BE2C (cell line): ENCODE measurements around the gene ST8SIA3.

Experiments
- DNase-seq: peaks from one replicate; pipeline ENCODE4 v3.0.0-alpha.2; 2020
- H3K27me3 ChIP-seq: fragments of 250-450 bp; sonication (Bioruptor Pico); 2 replicates; pipeline ENCODE4 v1.5.1; 2020; ENCODE audit warnings: mild to moderate bottlenecking
- H3K36me3 ChIP-seq: fragments of 250-450 bp; sonication (Bioruptor Pico); 2 replicates; pipeline ENCODE4 v1.5.1; 2020; ENCODE audit warnings: mild to moderate bottlenecking
- H3K4me1 ChIP-seq: fragments of 250-450 bp; sonication (Bioruptor Pico); 2 replicates; pipeline ENCODE4 v1.5.1; 2020
- H3K4me3 ChIP-seq: 2 replicates; pipeline ENCODE4 v1.5.1; 2011; ENCODE audit warnings: low read depth, low read length
- H3K9me3 ChIP-seq: fragments of 250-450 bp; sonication (Bioruptor Pico); 2 replicates; pipeline ENCODE4 v1.5.1; 2020
- TF ChIP-seq, protein P1 (sequence below): IDR thresholded peaks from 2 replicates; pipeline ENCODE4 v1.5.1; 2012; ENCODE audit warnings: mild to moderate bottlenecking, low read depth, low read length

Gene ST8SIA3

DNA sequence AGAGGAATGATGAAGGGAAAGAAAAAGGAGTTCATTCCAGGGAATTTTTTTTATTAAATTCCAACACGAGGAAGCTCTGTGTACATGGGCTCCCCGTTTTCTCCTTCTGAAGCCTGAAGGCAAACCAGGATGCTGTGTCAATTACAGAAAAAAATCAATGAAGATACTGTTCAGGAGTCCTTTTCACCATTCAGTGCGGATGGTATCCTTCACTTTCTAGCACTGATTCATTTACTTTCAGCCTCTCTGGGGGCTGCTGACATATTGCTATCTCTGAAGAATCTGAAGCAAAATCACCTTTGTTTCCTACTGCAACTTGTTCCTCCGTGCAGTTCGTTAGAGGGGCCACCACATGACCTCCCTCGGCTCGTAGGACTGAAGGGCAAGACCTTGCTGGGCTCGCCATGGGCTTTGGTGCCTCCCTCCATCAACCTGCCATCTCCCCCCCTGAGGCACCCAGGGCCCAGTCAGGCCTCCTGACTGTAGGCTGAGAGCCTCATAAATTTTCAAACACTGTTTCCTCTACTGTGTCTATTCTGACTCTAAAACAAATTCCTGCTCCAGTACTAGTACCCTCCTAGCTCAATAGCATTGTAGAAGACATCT is 25.5 kb upstream of the ST8SIA3 start:
- Histone ChIP-seq H3K4me3 (no peak overlapping the region), H3K27me3 (no peaks in the 10 kb centered on the region), H3K4me1 (no peaks in the 10 kb centered on the region), H3K9me3 (no peaks in the 10 kb centered on the region), H3K36me3 (no peaks in the 10 kb centered on the region)
- DNase-seq, result no peak
- TF ChIP-seq, protein P1, sequence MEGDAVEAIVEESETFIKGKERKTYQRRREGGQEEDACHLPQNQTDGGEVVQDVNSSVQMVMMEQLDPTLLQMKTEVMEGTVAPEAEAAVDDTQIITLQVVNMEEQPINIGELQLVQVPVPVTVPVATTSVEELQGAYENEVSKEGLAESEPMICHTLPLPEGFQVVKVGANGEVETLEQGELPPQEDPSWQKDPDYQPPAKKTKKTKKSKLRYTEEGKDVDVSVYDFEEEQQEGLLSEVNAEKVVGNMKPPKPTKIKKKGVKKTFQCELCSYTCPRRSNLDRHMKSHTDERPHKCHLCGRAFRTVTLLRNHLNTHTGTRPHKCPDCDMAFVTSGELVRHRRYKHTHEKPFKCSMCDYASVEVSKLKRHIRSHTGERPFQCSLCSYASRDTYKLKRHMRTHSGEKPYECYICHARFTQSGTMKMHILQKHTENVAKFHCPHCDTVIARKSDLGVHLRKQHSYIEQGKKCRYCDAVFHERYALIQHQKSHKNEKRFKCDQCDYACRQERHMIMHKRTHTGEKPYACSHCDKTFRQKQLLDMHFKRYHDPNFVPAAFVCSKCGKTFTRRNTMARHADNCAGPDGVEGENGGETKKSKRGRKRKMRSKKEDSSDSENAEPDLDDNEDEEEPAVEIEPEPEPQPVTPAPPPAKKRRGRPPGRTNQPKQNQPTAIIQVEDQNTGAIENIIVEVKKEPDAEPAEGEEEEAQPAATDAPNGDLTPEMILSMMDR, result no peak

- H3K36me3 ChIP-seq, result no peaks in the 10 kb centered on the region
- H3K4me1 ChIP-seq, result no peaks in the 10 kb centered on the region
- H3K9me3 ChIP-seq, result no peaks in the 10 kb centered on the region
- H3K27me3 ChIP-seq, result no peaks in the 10 kb centered on the region
- DNase-seq, result no peak
- TF ChIP-seq, protein P1, result no peak
- no peak overlapping the region for H3K4me3 ChIP-seq
Observed at GRCh38 chr18:57328665-57329064, 23.7 kb upstream of the ST8SIA3 start.

DNA sequence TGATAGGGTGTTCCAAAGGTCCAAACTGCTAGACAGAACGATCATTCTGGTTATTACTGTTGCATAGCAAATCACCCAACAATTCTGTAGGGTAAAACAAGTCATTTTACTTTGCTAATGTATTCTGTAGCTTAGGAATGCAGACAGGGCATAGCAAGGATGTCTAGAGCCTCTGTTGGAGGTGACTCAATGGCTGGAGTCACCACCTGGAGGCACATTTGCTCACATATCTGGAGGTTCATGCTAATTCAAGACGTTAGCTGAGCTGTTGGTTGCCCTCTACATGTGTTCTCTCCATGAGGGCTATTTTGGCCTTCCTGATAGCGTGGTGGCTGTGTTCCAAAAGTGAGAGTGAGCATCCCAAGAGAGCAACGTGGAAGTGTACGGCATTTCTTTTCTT is 22.5 kb upstream of the ST8SIA3 start:
- TF ChIP-seq, protein P1, result no peak
- Histone ChIP-seq H3K4me3 (no peak overlapping the region), H3K9me3 (no peaks in the 10 kb centered on the region), H3K4me1 (no peaks in the 10 kb centered on the region), H3K27me3 (no peaks in the 10 kb centered on the region), H3K36me3 (no peaks in the 10 kb centered on the region)
- no peak for DNase-seq

DNA sequence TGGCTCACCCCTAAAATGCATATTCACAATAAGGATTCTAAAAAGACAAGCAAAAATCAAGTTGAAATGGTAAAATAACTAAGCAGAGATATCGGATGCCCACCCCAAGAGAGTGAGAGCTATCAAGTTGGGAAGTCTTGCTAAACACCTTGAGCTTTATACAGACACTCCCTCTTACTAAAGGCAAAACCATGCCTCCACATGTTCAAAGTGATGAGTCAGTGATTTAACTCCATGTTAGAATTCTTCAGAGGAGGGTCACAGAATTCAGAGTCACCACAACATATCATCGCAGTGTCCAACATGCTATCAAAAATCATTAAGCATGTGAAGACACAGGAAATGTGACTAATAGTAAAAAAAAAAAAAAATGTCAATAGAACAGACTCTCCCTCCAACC is 20.6 kb upstream of the ST8SIA3 start:
- Histone ChIP-seq H3K4me3 (no peak overlapping the region), H3K36me3 (no peaks in the 10 kb centered on the region), H3K4me1 (no peaks in the 10 kb centered on the region), H3K9me3 (no peaks in the 10 kb centered on the region), H3K27me3 (no peaks in the 10 kb centered on the region)
- DNase-seq, result no peak
- TF ChIP-seq, protein P1, result no peak

- Histone ChIP-seq H3K27me3 (no peaks in the 10 kb centered on the region), H3K4me1 (no peaks in the 10 kb centered on the region), H3K36me3 (no peaks in the 10 kb centered on the region), H3K9me3 (no peaks in the 10 kb centered on the region), H3K4me3 (no peak overlapping the region)
- TF ChIP-seq, protein P1, result no peak
- DNase-seq, result no peak
Observed at GRCh38 chr18:57333940-57334339, 18.4 kb upstream of the ST8SIA3 start.

DNA sequence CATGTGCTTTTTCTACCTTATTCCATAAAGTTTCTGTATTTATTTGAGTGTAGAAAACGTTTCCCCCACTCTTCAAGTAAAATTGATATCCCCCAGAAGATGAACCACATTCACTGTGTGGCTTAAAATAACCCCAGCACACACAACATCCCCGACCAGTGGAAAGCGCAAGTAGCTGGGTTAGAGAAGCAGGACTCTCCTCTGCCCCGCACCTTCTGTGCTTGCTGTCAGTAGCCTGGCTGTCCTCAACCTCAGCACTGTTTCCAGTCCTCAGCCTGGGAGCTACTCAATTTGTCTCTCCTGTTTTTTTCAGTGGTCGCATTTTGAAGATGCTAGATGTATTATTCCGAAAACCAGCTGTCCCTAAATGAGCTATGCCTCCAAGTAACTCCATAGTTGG is 18.0 kb upstream of the ST8SIA3 start:
- Histone ChIP-seq H3K4me1 (no peaks in the 10 kb centered on the region), H3K27me3 (no peaks in the 10 kb centered on the region), H3K4me3 (no peak overlapping the region), H3K36me3 (no peaks in the 10 kb centered on the region), H3K9me3 (no peaks in the 10 kb centered on the region)
- DNase-seq, result no peak
- TF ChIP-seq, protein P1, result no peak
